HCT116 (cell line): Measurements from ENCODE around the gene RILPL1. TPM values are rescaled to one million over a fixed set of nuclear protein-coding genes. Genes with fewer than 3 reads are reported as not detected.

Experiments
- ATAC-seq: fragments of 200-7000 bp; cut with Tn5 transposase; 2 replicates; pipeline ENCODE4 v1.9.1; 2020; ENCODE audit warnings: mild to moderate bottlenecking, moderate library complexity
- BruUV-seq: library from RNA; stranded (reverse); fragments of 400-500 nt; replicated peaks from 2 replicates; lab custom pipeline; 2021; lab: Mats Ljungman, UMichigan
- CTCF ChIA-PET: fragments of 300-600 bp; sonication (Branson Sonifier 250); formaldehyde crosslinking; loops from one replicate; lab custom pipeline; 2021; ENCODE audit warnings: antibody characterized with exemption; lab: Charles Lee
- POLR2A ChIA-PET: fragments of 300-600, 350-600 bp; sonication (Branson Sonifier 250); formaldehyde crosslinking; loops from one replicate; lab custom pipeline; 2021; ENCODE audit warnings: antibody characterized with exemption; lab: Charles Lee
- RAD21 ChIA-PET, 2 experiments: fragments of 300-600 bp; sonication (Branson Sonifier 250); formaldehyde crosslinking; loops; one replicate each; lab custom pipeline; 2023; ENCODE audit warnings: low total read pairs in 2 of 2; ENCODE audit not compliant: uncharacterized antibody in 2 of 2, unreplicated experiment in 2 of 2, low non-redundant PET in 1 of 2; lab: Charles Lee
- DNase-seq: peaks from one replicate; pipeline ENCODE4 v3.0.0-alpha.2; 2010; ENCODE audit warnings: low read depth, low spot score
- H2AFZ ChIP-seq: fragments of 200-600 bp; shearing (Covaris generic), sonication (generic); 2 replicates; pipeline ENCODE4 v1.6.1; 2017; ENCODE audit warnings: low read depth, mixed run types, mixed read lengths, antibody characterized with exemption, low read length; ENCODE audit not compliant: poor library complexity, severe bottlenecking
- H3K27ac ChIP-seq: 2 replicates; pipeline ENCODE4 v1.5.1; 2012; ENCODE audit warnings: low read depth, low read length
- H3K27me3 ChIP-seq: fragments of 200-600 bp; sonication (generic); 2 replicates; pipeline ENCODE4 v1.6.1; 2016; ENCODE audit warnings: mixed run types, low read length, mixed read lengths; ENCODE audit not compliant: insufficient read depth
- H3K36me3 ChIP-seq, 2 experiments: fragments of 200-500 bp in 1 of 2; fragments of 200-600 bp in 1 of 2; sonication (Bioruptor generic) in 1 of 2; sonication (generic) in 1 of 2; 2 replicates each; pipeline versions ENCODE4 v1.5.1 to v1.6.1; 2014 to 2016; ENCODE audit warnings: low read length in 2 of 2, inconsistent platforms in 1 of 2, mixed read lengths in 1 of 2, mixed run types in 1 of 2; ENCODE audit not compliant: insufficient read depth in 2 of 2, control insufficient read depth in 1 of 2
- H3K4me1 ChIP-seq, 2 experiments: fragments of 200-600 bp in 1 of 2; sonication (generic) in 1 of 2; 2 replicates each; pipeline versions ENCODE4 v1.5.1 to v1.6.1; 2012 to 2017; ENCODE audit warnings: low read length in 2 of 2, inconsistent platforms in 1 of 2, mild to moderate bottlenecking in 1 of 2, mixed read lengths in 1 of 2, mixed run types in 1 of 2, moderate library complexity in 1 of 2; ENCODE audit not compliant: insufficient read depth in 2 of 2, control insufficient read depth in 1 of 2
- H3K4me2 ChIP-seq: fragments of 200-600 bp; sonication (generic); 2 replicates; pipeline ENCODE4 v1.6.1; 2017; ENCODE audit warnings: mixed run types, low read length, mixed read lengths
- H3K4me3 ChIP-seq, 2 experiments: fragments of 200-600 bp in 1 of 2; sonication (generic) in 1 of 2; replicated peaks in 1 of 2; 2 replicates each; pipeline ENCODE4 v1.5.1; 2011 to 2016; ENCODE audit warnings: low read length in 2 of 2, control low read depth in 1 of 2, low read depth in 1 of 2, mild to moderate bottlenecking in 1 of 2, mixed read lengths in 1 of 2, mixed run types in 1 of 2
- H3K79me2 ChIP-seq: fragments of 200-600 bp; sonication (generic); 2 replicates; pipeline ENCODE4 v1.6.1; 2017; ENCODE audit warnings: mild to moderate bottlenecking, mixed run types, low read length, moderate library complexity, mixed read lengths; ENCODE audit not compliant: insufficient read depth
- H3K9ac ChIP-seq: fragments of 200-600 bp; sonication (generic); 2 replicates; pipeline ENCODE4 v1.6.1; 2016; ENCODE audit warnings: low read length, mixed read lengths
- H3K9me2 ChIP-seq: fragments of 200-600 bp; sonication (generic), shearing (Covaris generic); 2 replicates; pipeline ENCODE4 v1.6.1; 2017; ENCODE audit warnings: mixed run types, mild to moderate bottlenecking, moderate library complexity; ENCODE audit not compliant: insufficient read depth
- H3K9me3 ChIP-seq, 2 experiments: fragments of 200-500 bp in 1 of 2; fragments of 200-600 bp in 1 of 2; sonication (Bioruptor generic) in 1 of 2; sonication (generic) in 1 of 2; 2 replicates each; pipeline ENCODE4 v1.6.1; 2014 to 2017; ENCODE audit warnings: low read length in 2 of 2, mixed read lengths in 2 of 2, inconsistent platforms in 1 of 2, low read depth in 1 of 2, mild to moderate bottlenecking in 1 of 2, mixed run types in 1 of 2, moderate library complexity in 1 of 2; ENCODE audit not compliant: control insufficient read depth in 1 of 2, insufficient read depth in 1 of 2
- H4K20me1 ChIP-seq: fragments of 200-600 bp; sonication (generic), shearing (Covaris generic); 2 replicates; pipeline ENCODE4 v1.6.1; 2017; ENCODE audit warnings: mixed run types, mild to moderate bottlenecking, moderate library complexity; ENCODE audit not compliant: insufficient read depth
- ATF3 ChIP-seq: IDR thresholded peaks from 2 replicates; pipeline ENCODE4 v1.6.1; 2012
- CBX3 ChIP-seq: IDR thresholded peaks from 2 replicates; pipeline ENCODE4 v1.6.1; 2012; ENCODE audit warnings: low read depth
- CEBPB ChIP-seq: IDR thresholded peaks from 2 replicates; pipeline ENCODE4 v1.6.1; 2012; ENCODE audit warnings: low read depth
- CTCF ChIP-seq, 3 experiments: fragments of 200-600 bp in 1 of 3; sonication (generic) in 1 of 3; IDR thresholded peaks in 2 of 3; conservative IDR thresholded peaks in 1 of 3; 2 replicates each; pipeline ENCODE4 v1.5.1; 2012 to 2017; ENCODE audit warnings: low read depth in 2 of 3, low read length in 2 of 3, antibody characterized with exemption in 1 of 3, borderline replicate concordance in 1 of 3, control low read depth in 1 of 3, mild to moderate bottlenecking in 1 of 3, mixed read lengths in 1 of 3, mixed run types in 1 of 3, moderate library complexity in 1 of 3; ENCODE audit not compliant: insufficient read depth in 1 of 3
- ELF1 ChIP-seq: IDR thresholded peaks from 2 replicates; pipeline ENCODE4 v1.6.1; 2012; ENCODE audit warnings: low read depth, borderline replicate concordance
- EZH2phosphoT487 ChIP-seq: fragments of 200-600 bp; IDR thresholded peaks from 2 replicates; pipeline ENCODE4 v1.6.1; 2018; ENCODE audit warnings: antibody characterized with exemption, borderline replicate concordance
- MAX ChIP-seq: IDR thresholded peaks from 2 replicates; pipeline ENCODE4 v1.6.1; 2012
- POLR2A ChIP-seq: IDR thresholded peaks from 2 replicates; pipeline ENCODE4 v1.7.0; 2011; ENCODE audit warnings: borderline replicate concordance; ENCODE audit not compliant: insufficient read depth, insufficient read length; ENCODE audit errors: extremely low read depth
- POLR2AphosphoS5 ChIP-seq: IDR thresholded peaks from 2 replicates; pipeline ENCODE4 v1.6.1; 2011; ENCODE audit warnings: mild to moderate bottlenecking, low read depth, low read length, moderate library complexity
- RAD21 ChIP-seq: IDR thresholded peaks from 2 replicates; pipeline ENCODE4 v1.6.1; 2012; ENCODE audit warnings: low read depth, mild to moderate bottlenecking
- REST ChIP-seq: IDR thresholded peaks from 2 replicates; pipeline ENCODE4 v1.6.1; 2012; ENCODE audit warnings: low read depth
- SIN3A ChIP-seq: IDR thresholded peaks from 2 replicates; pipeline ENCODE4 v1.6.1; 2012; ENCODE audit warnings: low read depth
- intact Hi-C: fragments of 100-400 bp; cut with micrococcal nuclease; formaldehyde crosslinking; loops from 2 replicates; pipeline ENCODE4 v1.10.0; 2022
- total RNA-seq: library from RNA; stranded (reverse); gene quantifications from one replicate; pipeline ENCODE4 v1.2.1, GENCODE V29; 2021; ENCODE audit not compliant: unreplicated experiment

RILPL1 gene
- total RNA-seq, 1 experiment from 2014 or later = 11.8 TPM

GRCh38 chr12:123530668-123531067 lies 2.9 kb downstream of the RILPL1 start:
- peaks cover 0 to 8% of the 10 kb centered on the region in 2 experiments; a peak in 2 of 4 replicates for H3K36me3 ChIP-seq
- H3K79me2 ChIP-seq = peaks cover 23% of the 10 kb centered on the region
- no peak for ATAC-seq
- no peak overlapping the region for H3K4me2 ChIP-seq
- H3K27ac ChIP-seq = no peak overlapping the region
- BruUV-seq = no TSS peak
- intact Hi-C loops = loop anchor here (5.0 kb wide), 1 partner anchor 52 kb away; the partner anchor contains the start of gene TMED2
- H3K4me3 ChIP-seq = no peak overlapping the region
- no peak overlapping the region for H3K9ac ChIP-seq
- ChIA-PET POLR2A (no interaction called here), RAD21 (no interaction called here), CTCF (no interaction called here)
- H2AFZ ChIP-seq = no peak overlapping the region
- no peaks in the 10 kb centered on the region for H3K9me2 ChIP-seq
- peaks cover 7 to 20% of the 10 kb centered on the region in 2 experiments; a peak in 3 of 4 replicates for H3K4me1 ChIP-seq
- no peaks in the 10 kb centered on the region for H3K27me3 ChIP-seq
- no peak for DNase-seq
- no peak for TF ChIP-seq CBX3
- TF ChIP-seq REST = no peak
- no peak for TF ChIP-seq ELF1
- TF ChIP-seq ATF3 = no peak
- no peak for TF ChIP-seq CTCF (IDR thresholded peaks at IDR 0.05 in 2 of 3, conservative IDR thresholded peaks at IDR 0.05 in 1 of 3; ENCODE audit: borderline replicate concordance in 1 of 3, insufficient read depth in 1 of 3, low read depth in 2 of 3, low read length in 2 of 3)
- TF ChIP-seq SIN3A = no peak
- no peak for TF ChIP-seq EZH2phosphoT487
- TF ChIP-seq POLR2A = no peak
- TF ChIP-seq POLR2AphosphoS5 = no peak
- no peak for TF ChIP-seq CEBPB
- no peak for TF ChIP-seq RAD21
- TF ChIP-seq MAX = no peak
- H3K9me3 ChIP-seq = no peaks in the 10 kb centered on the region
- H4K20me1 ChIP-seq = no peaks in the 10 kb centered on the region
